ENCODE measurements around the gene BHLHE23. TPM values are rescaled to one million over a fixed set of nuclear protein-coding genes. Genes with fewer than 3 reads are reported as not detected.

The BHLHE23 gene
- total RNA-seq, 1 experiment from 2014 or later: not detected

DNA sequence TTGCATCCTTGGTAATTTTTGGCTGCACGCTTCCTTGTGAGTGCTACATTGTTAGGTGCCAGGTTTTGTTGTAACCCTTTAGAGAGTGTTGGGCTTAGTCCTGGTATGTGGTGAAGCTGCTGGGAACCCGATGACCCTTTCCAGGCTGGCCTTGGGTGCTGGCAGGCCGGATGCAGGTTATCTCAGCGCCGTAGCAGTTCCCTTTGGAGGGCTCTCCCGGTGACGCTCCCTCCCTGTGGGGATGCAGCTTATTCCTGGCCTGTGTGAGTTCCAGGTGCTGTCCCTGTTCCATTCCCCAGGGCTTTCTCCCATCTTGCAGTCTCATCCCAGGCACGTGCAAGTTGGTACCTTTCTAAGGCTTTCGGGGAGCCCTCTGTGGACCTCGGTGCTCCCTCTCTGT, 13.9 kb upstream of the BHLHE23 start:
- intact Hi-C loops (cut with micrococcal nuclease): no loop called here
- Histone ChIP-seq H3K9ac (ENCODE audit: low read length) (no peak overlapping the region), H3K4me1 (ENCODE audit: control insufficient read depth in 1 of 2, insufficient read depth in 2 of 2, low read length in 2 of 2) (no peaks in the 10 kb centered on the region), H4K20me1 (ENCODE audit: insufficient read depth) (no peaks in the 10 kb centered on the region), H3K79me2 (ENCODE audit: insufficient read depth, low read length) (no peaks in the 10 kb centered on the region), H3K4me3 (replicated peaks in 1 of 2; ENCODE audit: low read depth in 1 of 2, low read length in 2 of 2) (no peak overlapping the region), H3K9me3 (ENCODE audit: control insufficient read depth in 1 of 2, insufficient read depth in 1 of 2, low read depth in 1 of 2, low read length in 2 of 2) (no peaks in the 10 kb centered on the region), H3K36me3 (ENCODE audit: control insufficient read depth in 1 of 2, insufficient read depth in 2 of 2, low read length in 2 of 2) (no peaks in the 10 kb centered on the region), H3K4me2 (ENCODE audit: low read length) (no peak overlapping the region), H3K9me2 (ENCODE audit: insufficient read depth) (no peaks in the 10 kb centered on the region), H2AFZ (ENCODE audit: low read depth, low read length, poor library complexity, severe bottlenecking) (no peak overlapping the region), H3K27me3 (ENCODE audit: insufficient read depth, low read length) (peaks cover 12% of the 10 kb centered on the region; the same call in 1 of the 2 replicates), H3K27ac (ENCODE audit: low read depth, low read length) (no peak overlapping the region)
- no TSS peak for BruUV-seq (replicated peaks)
- ChIA-PET CTCF (no interaction called here), POLR2A (no interaction called here), RAD21 (ENCODE audit: low non-redundant PET in 1 of 2, low total read pairs in 2 of 2, uncharacterized antibody in 2 of 2, unreplicated experiment in 2 of 2) (no interaction called here)
- TF ChIP-seq EGR1 (IDR thresholded peaks at IDR 0.05; ENCODE audit: low read depth): no peak
- no peak for TF ChIP-seq ZBTB33 (IDR thresholded peaks at IDR 0.05; ENCODE audit: extremely low read depth, insufficient replicate concordance, low read length)
- TF ChIP-seq SP1 (IDR thresholded peaks at IDR 0.05; ENCODE audit: low read depth): no peak
- no peak for TF ChIP-seq ZNF274 (IDR thresholded peaks at IDR 0.05; ENCODE audit: low read depth, low read length)
- TF ChIP-seq REST (IDR thresholded peaks at IDR 0.05; ENCODE audit: low read depth): no peak
- TF ChIP-seq CEBPB (IDR thresholded peaks at IDR 0.05; ENCODE audit: low read depth): no peak
- TF ChIP-seq EZH2phosphoT487 (IDR thresholded peaks at IDR 0.05; ENCODE audit: borderline replicate concordance): no peak
- TF ChIP-seq ZFX (IDR thresholded peaks at IDR 0.05): no peak
- TF ChIP-seq, protein P1, sequence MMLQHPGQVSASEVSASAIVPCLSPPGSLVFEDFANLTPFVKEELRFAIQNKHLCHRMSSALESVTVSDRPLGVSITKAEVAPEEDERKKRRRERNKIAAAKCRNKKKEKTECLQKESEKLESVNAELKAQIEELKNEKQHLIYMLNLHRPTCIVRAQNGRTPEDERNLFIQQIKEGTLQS (IDR thresholded peaks at IDR 0.05): no peak
- TF ChIP-seq SRF (IDR thresholded peaks at IDR 0.05; ENCODE audit: low read depth): no peak
- no peak for TF ChIP-seq CBX3 (IDR thresholded peaks at IDR 0.05; ENCODE audit: low read depth)
- TF ChIP-seq POLR2A (IDR thresholded peaks at IDR 0.05; ENCODE audit: borderline replicate concordance, extremely low read depth, insufficient read depth, insufficient read length): no peak
- TF ChIP-seq ELF1 (IDR thresholded peaks at IDR 0.05; ENCODE audit: borderline replicate concordance, low read depth): no peak
- TF ChIP-seq YY1 (IDR thresholded peaks at IDR 0.05; ENCODE audit: extremely low read depth, insufficient replicate concordance, low read depth, low read length): no peak
- ATAC-seq (no peak), DNase-seq (ENCODE audit: low read depth, low spot score) (no peak)

All from HCT116 (cell line).